Fibroblast of lung (primary cell): ENCODE results near the gene MAPK8IP1. TPM values are rescaled to one million over a fixed set of nuclear protein-coding genes. Genes with fewer than 3 reads are reported as not detected.

Experiments used
- DNase-seq, 2 donors: peaks; one replicate each; pipeline versions ENCODE4 v3.0.0 to v3.0.0-alpha.2; 2010; ENCODE audit warnings: low read depth in 2 of 2
- H2AFZ ChIP-seq: 2 replicates; pipeline ENCODE4 v1.5.1; 2012; ENCODE audit warnings: low read length, control low read depth, inconsistent platforms
- H3K27ac ChIP-seq: 2 replicates; pipeline ENCODE4 v1.5.1; 2011; ENCODE audit warnings: low read length, control low read depth; ENCODE audit not compliant: insufficient read depth
- H3K27me3 ChIP-seq: 2 replicates; pipeline ENCODE4 v1.5.1; 2011; ENCODE audit warnings: mild to moderate bottlenecking, low read length; ENCODE audit not compliant: control insufficient read depth, insufficient read depth
- H3K36me3 ChIP-seq: 2 replicates; pipeline ENCODE4 v1.5.1; 2011; ENCODE audit warnings: low read length; ENCODE audit not compliant: control insufficient read depth, insufficient read depth
- H3K4me1 ChIP-seq: 2 replicates; pipeline ENCODE4 v1.5.1; 2011; ENCODE audit warnings: low read length; ENCODE audit not compliant: control insufficient read depth, insufficient read depth; ENCODE audit errors: extremely low read depth
- H3K4me2 ChIP-seq: 2 replicates; pipeline ENCODE4 v1.5.1; 2011; ENCODE audit warnings: low read length, control low read depth; ENCODE audit not compliant: insufficient read depth; ENCODE audit errors: extremely low read depth
- H3K4me3 ChIP-seq, 4 experiments: fragments of 200-600 bp in 1 of 4; sonication (generic) in 1 of 4; replicated peaks in 1 of 4; 2 replicates each; pipeline ENCODE4 v1.5.1; 2011 to 2016; ENCODE audit warnings: low read length in 4 of 4, low read depth in 3 of 4, mild to moderate bottlenecking in 3 of 4, control low read depth in 2 of 4, inconsistent platforms in 1 of 4, mixed read lengths in 1 of 4; ENCODE audit not compliant: insufficient read depth in 1 of 4; ENCODE audit errors: control extremely low read depth in 1 of 4
- H3K79me2 ChIP-seq: 2 replicates; pipeline ENCODE4 v1.5.1; 2012; ENCODE audit warnings: mild to moderate bottlenecking, low read length, inconsistent platforms; ENCODE audit not compliant: control insufficient read depth, insufficient read depth
- H3K9ac ChIP-seq: 2 replicates; pipeline ENCODE4 v1.5.1; 2011; ENCODE audit warnings: mild to moderate bottlenecking, low read length, control low read depth; ENCODE audit not compliant: insufficient read depth
- H3K9me3 ChIP-seq: 2 replicates; pipeline ENCODE4 v1.5.1; 2012; ENCODE audit warnings: low read depth, low read length; ENCODE audit not compliant: control insufficient read depth, insufficient read depth
- H4K20me1 ChIP-seq: 2 replicates; pipeline ENCODE4 v1.5.1; 2011; ENCODE audit warnings: low read length; ENCODE audit not compliant: control insufficient read depth, insufficient read depth; ENCODE audit errors: extremely low read depth
- CTCF ChIP-seq, 2 donors: IDR thresholded peaks in 1 of 2; conservative IDR thresholded peaks in 1 of 2; 1 replicate in 1 of 2; 2 replicates in 1 of 2; pipeline ENCODE4 v1.5.1; 2011 to 2012; ENCODE audit warnings: low read length in 2 of 2, control low read depth in 1 of 2, inconsistent platforms in 1 of 2, low read depth in 1 of 2, mild to moderate bottlenecking in 1 of 2
- EZH2 ChIP-seq: IDR thresholded peaks from 2 replicates; pipeline ENCODE4 v1.5.1; 2012; ENCODE audit warnings: low read length, control low read depth, mild to moderate bottlenecking; ENCODE audit errors: missing control alignments
- polyA plus RNA-seq, 2 donors: library from polyadenylated mRNA; depleted of rRNA in 1 of 2; stranded (reverse) in 1 of 2; unstranded in 1 of 2; fragments of >200 nt; gene quantifications; 2 replicates each; pipeline ENCODE4 v1.2.1, GENCODE V29; 2011 to 2012; ENCODE audit warnings: missing spikeins in 1 of 2
- total RNA-seq: library from RNA; depleted of rRNA; stranded (reverse); fragments of >200 nt; gene quantifications from 2 replicates; pipeline ENCODE4 v1.2.1, GENCODE V29; 2014

MAPK8IP1 gene
- total and polyA plus RNA-seq, 2 donors (not counting 1 experiment from before 2014, with no cell fraction given) = 3.8 to 6.6 TPM

DNA sequence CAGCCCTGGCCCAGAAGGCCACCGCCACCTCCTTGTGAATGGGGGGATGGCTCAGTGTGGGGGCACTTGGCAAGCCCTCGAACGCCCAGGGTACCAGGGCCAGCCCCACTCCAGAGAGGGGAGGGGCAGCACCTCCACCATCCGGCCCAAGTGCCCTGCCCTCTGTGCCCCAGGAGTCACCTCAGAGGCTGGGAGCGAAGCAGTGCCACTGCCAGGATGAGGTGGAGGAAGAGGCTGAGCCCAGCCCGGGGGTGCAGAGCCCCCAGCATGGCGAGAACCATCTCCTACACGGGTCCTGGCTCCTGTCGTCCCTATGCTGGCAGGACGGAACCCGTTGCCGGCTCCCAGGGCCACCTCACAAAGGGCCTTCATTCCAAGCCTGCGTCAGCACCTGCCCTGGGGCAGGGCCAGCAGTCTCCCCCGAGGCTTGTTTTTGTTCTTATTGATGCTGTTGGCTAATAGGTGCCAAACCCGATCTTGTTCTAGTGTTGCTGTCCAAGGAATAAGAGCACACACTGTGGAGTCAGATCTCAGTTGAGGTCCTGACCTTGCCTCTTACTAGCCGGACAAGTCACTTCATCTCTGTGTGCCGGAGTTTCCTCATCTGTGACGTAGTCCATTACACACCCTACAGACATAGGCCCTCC, 21.6 kb downstream of the MAPK8IP1 start, which contains the start of gene FREY1:
Gene FREY1, minus strand, starts transcription at position 307 of the 647 bp plus-strand sequence. Its CDS starts 26 bp downstream, at position 281.
- Histone ChIP-seq H3K4me2 (no peak within 1 kb of the TSS), H3K4me3 (no peak within 1 kb of the TSS), H3K9me3 (no peaks in the 10 kb centered on the region), H3K36me3 (peaks cover 12% of the 10 kb centered on the region), H3K27me3 (no peaks in the 10 kb centered on the region), H2AFZ (no peak within 1 kb of the TSS), H4K20me1 (no peaks in the 10 kb centered on the region), H3K9ac (no peak within 1 kb of the TSS), H3K79me2 (no peaks in the 10 kb centered on the region), H3K27ac (no peak within 1 kb of the TSS), H3K4me1 (no peaks in the 10 kb centered on the region)
- DNase-seq = no peak
- TF ChIP-seq CTCF (conservative IDR thresholded peaks at IDR 0.05 in 1 of 2, IDR thresholded peaks at IDR 0.05 in 1 of 2; ENCODE audit: low read depth in 1 of 2, low read length in 2 of 2) = no peak

- Histone ChIP-seq H4K20me1 (no peaks in the 10 kb centered on the region), H2AFZ (no peak overlapping the region), H3K79me2 (no peaks in the 10 kb centered on the region), H3K9me3 (no peaks in the 10 kb centered on the region), H3K4me1 (no peaks in the 10 kb centered on the region), H3K36me3 (peaks cover 12% of the 10 kb centered on the region), H3K4me2 (no peak overlapping the region), H3K9ac (no peak overlapping the region), H3K4me3 (no peak overlapping the region), H3K27me3 (no peaks in the 10 kb centered on the region), H3K27ac (no peak overlapping the region)
- TF ChIP-seq CTCF (conservative IDR thresholded peaks at IDR 0.05 in 1 of 2, IDR thresholded peaks at IDR 0.05 in 1 of 2; ENCODE audit: low read depth in 1 of 2, low read length in 2 of 2) (no peak), EZH2 (no peak)
- DNase-seq = no peak
These were observed 22.5 kb downstream of the MAPK8IP1 start for GRCh38 chr11:45907911-45908370.

GRCh38 chr11:45909594-45910475, 24.4 kb downstream of the MAPK8IP1 start:
- no peak overlapping the region for H3K4me3 ChIP-seq
- no peak for DNase-seq
- TF ChIP-seq EZH2 (no peak), CTCF (conservative IDR thresholded peaks at IDR 0.05 in 1 of 2, IDR thresholded peaks at IDR 0.05 in 1 of 2; ENCODE audit: low read depth in 1 of 2, low read length in 2 of 2) (no peak)
- H3K36me3 ChIP-seq = peaks cover 22% of the 10 kb centered on the region
- no peaks in the 10 kb centered on the region for H3K4me1 ChIP-seq
- no peak overlapping the region for H2AFZ ChIP-seq
- H4K20me1 ChIP-seq = no peaks in the 10 kb centered on the region
- H3K27ac ChIP-seq = no peak overlapping the region
- H3K4me2 ChIP-seq = no peak overlapping the region
- H3K79me2 ChIP-seq = no peaks in the 10 kb centered on the region
- H3K9ac ChIP-seq = no peak overlapping the region
- no peaks in the 10 kb centered on the region for H3K27me3 ChIP-seq
- H3K9me3 ChIP-seq = no peaks in the 10 kb centered on the region
